ENCODE measurements around the gene GGCX. TPM values are rescaled to one million over a fixed set of nuclear protein-coding genes. Genes with fewer than 3 reads are reported as not detected.

Gene GGCX
- polyA plus RNA-seq, 5 donors: 28.9 to 43.5 (median 35.2) TPM

DNA sequence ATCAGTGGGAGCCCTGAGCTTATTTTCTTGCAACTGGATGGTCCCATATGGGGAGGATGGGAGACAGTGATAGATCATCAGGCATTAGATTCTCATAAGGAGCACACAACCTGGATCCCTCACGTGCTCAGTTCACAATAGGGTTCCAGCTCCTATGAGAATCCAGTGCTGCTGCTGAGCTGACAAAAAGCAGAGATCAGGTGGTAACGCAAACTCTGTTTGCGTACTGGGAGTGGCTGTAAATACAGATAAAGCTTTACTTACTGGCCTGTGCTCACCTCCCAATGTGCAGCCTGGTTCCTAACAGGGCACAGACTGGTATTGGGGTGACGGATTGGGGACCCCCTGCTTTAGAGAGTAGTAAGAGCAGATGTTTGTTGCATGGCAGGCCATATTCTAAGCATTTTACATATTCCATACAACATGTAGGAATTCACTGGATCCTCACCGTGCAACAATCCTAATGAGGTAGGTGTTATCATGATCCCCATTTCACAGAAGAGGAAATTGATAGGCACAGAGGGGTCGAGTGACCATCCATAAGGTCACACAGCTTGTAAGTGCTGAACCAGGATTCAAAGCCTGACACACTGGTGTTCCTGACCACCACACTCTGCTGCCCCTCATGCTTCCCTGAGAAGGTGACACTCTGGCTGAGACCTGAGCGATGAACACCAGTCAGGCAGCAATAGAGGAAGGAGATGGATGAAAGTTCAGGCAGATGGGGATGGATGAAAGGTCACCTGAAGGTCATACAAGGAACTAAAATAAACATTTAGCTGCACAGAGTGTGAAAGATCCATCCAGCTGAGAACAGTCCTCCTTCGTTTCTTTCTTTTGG lies 38.0 kb downstream of the GGCX start:
- no peak for DNase-seq

GRCh38 chr2:85522090-85522647 lies 39.1 kb downstream of the GGCX start:
- DNase-seq: no peak

DNA sequence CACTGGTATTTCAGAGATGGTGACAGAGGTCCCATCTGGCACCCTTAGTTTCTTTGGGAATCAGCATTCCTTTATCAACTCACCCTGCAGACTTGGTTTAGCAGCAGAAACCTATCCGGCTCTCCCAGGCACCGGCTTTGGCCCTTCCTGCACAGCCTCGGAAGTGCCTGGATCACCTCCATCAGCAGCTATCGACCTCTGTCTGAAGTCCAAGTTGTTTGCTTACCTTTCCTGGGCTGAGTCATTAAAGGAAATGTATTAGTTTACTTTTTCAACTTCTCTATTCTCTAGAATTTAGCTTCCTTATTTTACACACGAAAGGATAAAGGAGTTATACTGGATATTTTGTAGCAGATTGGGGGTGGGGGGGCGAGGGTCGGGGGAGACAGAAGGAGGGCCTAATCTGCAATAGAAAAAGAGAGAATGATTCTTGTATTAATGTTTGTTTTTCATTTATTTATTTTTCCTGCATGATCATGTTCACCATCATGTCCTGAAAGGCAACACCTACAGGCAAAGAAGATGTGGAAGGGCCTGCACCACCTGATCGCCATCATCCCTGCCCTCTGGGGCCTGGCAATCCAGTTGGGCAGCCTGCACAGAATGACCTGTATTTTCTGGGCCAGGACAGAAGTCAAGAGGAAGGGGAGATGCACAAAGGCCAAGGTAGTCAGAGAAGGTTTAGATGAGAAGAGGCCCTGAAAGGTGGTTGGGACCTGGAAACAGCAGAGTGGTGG lies 44.5 kb downstream of the GGCX start:
- no peak for DNase-seq

- DNase-seq: no peak
Observed at GRCh38 chr2:85514323-85514722, 47.0 kb downstream of the GGCX start.

DNA sequence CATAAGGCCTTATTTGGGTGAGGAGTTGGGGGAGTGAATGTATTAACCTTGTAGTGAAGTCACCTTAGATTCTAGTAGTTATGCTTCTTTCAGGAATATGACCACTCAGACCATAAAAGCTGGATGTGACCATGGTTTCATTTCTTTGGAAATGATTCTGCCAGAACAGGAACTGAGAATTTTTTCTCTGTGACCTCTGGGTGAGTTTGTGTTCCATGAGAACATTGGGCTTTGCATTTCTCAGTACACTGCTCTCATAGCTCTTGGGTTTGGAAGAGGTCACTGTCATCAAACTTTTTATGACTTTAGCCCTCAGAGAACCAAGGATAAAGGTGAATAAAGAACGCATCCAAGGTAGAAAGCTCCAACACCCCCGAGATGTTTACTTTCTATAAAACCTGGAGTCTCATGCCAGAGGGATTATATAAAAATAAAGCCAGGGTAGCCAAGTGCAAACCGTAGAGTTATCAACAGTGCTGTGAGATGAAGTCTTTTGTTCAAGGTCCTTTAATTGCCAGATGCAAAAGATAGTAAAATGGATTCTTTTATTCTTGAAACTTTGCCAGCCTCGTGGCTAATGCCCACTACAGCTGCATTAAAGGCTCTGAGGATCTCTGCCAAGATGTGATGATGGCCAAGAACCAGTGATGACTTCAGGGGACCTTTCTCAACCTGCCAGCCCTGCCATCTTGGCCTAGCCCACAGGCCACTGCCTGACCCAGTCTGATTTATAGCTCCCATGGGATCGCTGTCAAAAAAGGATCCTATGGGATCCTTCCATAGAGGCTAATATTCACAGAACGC lies 50.1 kb downstream of the GGCX start:
- DNase-seq: no peak

DNA sequence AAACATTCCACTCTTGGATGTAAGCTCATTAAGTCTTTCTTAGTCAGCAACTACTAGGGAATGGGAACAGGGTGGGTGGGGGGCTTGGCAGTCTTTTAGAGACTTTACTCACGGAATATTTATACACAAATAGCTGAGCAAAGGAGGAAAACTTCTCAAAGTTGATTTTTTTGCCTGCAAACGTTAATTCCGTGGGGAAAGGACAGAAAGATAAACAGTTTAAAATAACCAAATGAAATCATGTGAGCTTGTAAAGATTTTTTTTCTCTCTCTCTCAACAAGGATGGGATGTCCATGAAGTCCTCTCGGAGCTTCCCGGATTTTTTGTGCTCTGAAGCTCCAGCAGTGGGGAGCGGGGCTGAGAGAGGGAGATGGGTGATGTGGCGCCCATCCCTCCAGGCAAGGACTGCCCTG lies 54.5 kb downstream of the GGCX start:
- no peak for DNase-seq

DNA sequence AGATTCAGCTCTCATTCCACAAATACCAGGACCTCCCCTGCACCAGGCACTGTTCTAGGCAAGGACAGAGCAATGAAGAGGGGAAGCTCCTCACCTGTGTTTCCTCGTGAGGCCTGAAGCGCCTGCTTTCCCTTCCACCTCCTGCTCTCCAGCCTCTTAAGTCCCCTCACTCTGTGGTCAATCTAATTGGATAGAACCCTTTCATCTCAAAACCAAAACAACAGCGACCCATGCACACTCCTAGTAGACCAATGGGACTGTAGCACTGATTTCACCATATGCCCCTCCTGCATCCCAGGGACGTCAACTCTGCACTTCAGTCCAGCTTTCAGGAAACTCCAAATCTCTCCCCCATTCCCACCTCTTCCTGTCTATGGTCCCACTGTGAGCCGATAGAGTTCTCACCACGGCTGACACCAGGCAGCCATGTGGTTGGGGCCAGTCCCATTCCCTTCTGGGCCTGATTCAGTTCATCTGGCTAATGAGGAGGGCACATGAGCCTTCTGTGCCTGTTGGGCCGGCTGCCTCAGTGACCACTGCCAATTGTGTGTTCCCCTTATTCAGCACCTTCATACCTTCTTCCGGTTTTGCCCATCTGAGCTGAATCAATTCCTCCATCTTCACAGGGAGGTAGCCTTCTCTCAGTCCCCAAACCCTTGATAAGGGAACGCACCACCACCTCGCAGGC lies 55.6 kb downstream of the GGCX start:
- DNase-seq: no peak

DNA sequence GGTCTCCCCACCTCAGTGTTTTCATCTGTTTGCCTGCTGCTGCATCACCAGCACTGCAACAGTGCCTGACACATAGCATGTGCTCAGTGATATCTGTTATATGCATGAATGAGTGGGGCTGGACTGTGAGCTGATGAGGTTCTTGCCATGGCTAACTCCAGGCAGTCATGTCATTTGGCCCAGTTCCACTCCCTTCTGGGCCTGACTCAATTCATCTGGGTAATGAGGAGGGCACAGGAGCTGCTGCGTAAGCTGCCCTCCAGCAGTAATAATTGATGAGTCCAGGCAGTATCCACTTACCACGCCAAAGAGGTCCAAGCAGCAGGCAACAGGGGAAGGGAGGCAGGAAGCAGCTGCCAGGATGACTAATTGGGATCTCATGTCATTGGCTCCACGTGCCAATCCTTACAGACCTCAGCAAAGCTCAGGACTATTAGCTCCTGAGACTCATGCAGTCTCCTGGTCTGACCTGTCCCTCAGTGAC lies 56.5 kb downstream of the GGCX start:
- no peak for DNase-seq

DNA sequence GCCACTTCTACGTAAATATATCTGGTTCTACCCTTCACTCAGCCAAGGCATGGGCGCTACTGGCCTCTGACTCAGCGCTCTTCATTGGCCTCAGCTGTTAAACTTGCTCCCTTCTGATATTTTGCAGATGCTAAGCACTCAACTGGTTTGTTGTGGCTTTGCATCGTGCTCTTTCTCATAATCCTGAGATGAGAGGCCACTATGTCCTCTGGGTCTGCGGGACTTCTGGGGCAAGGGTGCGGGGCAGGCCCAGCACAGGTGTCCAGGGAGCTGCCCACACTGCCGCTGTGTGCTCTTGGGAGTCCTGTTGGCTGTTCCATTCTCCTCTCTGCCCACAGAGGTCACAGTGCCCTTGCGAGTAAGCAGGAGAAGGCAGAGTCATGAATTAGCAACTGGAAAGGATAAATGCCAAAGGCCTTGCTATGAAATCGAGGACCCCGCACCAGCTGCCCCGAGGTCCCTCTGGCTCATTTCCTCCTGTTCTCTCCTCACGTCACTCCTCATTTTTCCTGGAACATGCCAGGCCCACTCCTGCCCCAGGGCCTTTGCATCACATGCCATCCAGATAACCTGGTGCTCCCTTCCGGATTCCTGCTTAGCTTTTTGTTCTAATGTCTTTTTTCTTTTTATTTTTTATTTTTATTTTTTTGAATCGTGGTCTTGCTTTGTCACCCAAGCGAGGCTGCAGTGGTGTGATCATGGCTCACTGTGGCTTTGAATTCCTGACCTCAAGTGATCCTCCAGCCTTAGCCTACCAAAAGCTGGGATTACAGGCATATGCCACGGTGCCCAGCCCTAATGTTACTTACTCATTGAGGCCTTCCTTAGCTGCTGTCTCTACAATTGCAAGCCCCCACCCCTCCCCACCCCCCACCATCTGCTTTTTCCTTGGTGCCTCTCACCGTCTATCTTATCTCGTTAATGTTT lies 57.2 kb downstream of the GGCX start:
- DNase-seq: no peak

- DNase-seq: no peak
Observed at GRCh38 chr2:85503168-85503850, 58.0 kb downstream of the GGCX start.

DNA sequence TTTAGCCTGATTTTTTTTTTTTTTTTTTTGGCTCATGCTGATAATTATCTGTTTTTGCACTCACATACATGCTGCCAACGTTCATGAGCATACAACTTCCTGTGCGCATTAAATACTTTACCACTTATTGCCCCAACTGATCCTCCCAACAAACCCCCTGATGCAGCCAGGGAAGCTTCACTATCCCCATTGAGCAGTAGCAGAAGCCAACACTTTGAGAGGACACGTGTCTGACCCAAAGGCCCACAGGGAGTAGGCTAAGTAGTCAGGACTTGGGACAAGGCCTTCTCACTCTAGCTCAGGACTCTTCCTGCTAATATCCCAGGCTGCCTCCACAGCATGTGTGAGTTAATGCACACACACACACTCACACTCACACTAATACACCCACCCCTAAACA lies 58.6 kb downstream of the GGCX start:
- DNase-seq: no peak

- DNase-seq: no peak
Observed at GRCh38 chr2:85501248-85501647, 60.0 kb downstream of the GGCX start.

DNA sequence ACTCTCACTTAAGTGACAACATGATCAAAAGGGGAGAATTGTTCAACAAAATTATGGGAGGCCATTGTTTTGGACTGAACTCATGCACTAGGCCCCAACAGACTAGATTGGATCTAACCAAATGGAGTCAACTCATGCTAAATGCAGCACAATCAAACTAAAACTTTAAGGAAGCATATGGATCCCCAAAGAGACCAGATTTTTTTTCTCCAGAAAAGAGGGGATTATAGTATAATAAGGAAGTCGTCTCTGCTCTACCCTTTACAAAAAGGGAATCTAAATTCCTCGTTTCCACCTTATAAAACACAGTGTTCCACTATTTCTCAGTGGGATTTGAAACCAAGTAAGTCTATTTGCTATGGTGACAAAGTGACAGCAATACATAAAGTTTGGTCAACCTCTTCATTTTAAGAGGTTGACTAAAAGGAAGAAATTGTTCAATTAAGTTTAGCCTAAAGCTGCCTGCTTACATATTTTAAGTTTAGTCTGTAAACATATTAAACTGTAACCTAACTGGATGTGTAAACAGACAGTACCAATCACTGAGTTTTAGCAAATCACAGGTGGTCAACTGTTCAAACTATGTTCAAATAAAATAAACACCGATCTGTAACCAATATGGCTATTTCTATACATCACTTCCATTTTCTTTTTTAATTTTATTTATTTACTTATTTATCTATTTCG lies 63.2 kb downstream of the GGCX start:
- no peak for DNase-seq

DNA sequence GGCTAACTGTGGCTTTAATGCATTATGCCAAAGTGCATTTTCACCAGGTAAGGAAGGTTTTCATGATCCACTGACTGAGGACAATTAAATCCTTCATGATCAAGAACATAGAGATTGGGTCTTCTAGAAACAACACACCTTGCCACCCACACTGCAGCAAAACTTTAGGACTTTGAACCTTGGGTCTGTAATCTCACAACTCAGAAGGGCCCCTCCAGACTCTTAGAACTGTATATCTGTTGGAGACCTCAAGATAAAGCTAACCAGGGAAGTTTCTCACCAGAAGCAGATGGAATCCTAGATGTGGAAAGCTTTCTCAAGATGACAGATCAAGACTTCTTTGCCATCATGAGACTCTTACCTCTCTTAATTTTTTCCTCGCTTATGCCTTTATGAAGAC lies 64.9 kb downstream of the GGCX start:
- no peak for DNase-seq
